HEK293 (cell line): ENCODE data around the gene ZC2HC1C.

Experiments used
- CTCF ChIA-PET: fragments of 350-600 bp; formaldehyde crosslinking; extraction: SDS; loops from one replicate; lab custom pipeline; 2021; ENCODE audit warnings: antibody characterized with exemption; lab: Yijun Ruan, JAX
- POLR2A ChIA-PET: fragments of 300-600 bp; formaldehyde crosslinking; extraction: SDS; loops from one replicate; lab custom pipeline; 2020; ENCODE audit warnings: antibody characterized with exemption, inconsistent platforms; lab: Yijun Ruan, JAX
- H3K27ac ChIP-seq: fragments of 200-500 bp; sonication (Bioruptor generic); 2 replicates; pipeline ENCODE4 v1.5.1; 2014; ENCODE audit warnings: low read depth, low read length, control low read depth, inconsistent platforms; ENCODE audit errors: extremely low read depth
- H3K36me3 ChIP-seq, 2 experiments: fragments of 200-500 bp in 1 of 2; sonication (Bioruptor generic) in 1 of 2; 1 replicate in 1 of 2; 2 replicates in 1 of 2; pipeline ENCODE4 v1.5.1; 2014 to 2017; ENCODE audit warnings: inconsistent platforms in 2 of 2, low read length in 2 of 2; ENCODE audit not compliant: control insufficient read depth in 2 of 2, insufficient read depth in 1 of 2
- H3K4me1 ChIP-seq: fragments of 200-500 bp; sonication (Bioruptor generic); 2 replicates; pipeline ENCODE4 v1.5.1; 2014; ENCODE audit warnings: mild to moderate bottlenecking, low read length, inconsistent platforms; ENCODE audit not compliant: control insufficient read depth, insufficient read depth
- H3K4me3 ChIP-seq: 2 replicates; pipeline ENCODE4 v1.5.1; 2011; ENCODE audit warnings: low read depth, mild to moderate bottlenecking, control low read depth, low read length, moderate library complexity
- H3K9me3 ChIP-seq: fragments of 200-500 bp; sonication (Bioruptor generic); 2 replicates; pipeline ENCODE4 v1.5.1; 2014; ENCODE audit warnings: low read depth, low read length, inconsistent platforms; ENCODE audit not compliant: control insufficient read depth, insufficient read depth
- PBX3 ChIP-seq: sonication (generic); formaldehyde crosslinking; IDR thresholded peaks from 2 replicates; pipeline ENCODE4 v1.8.1; 2022; ENCODE audit warnings: mild to moderate bottlenecking, moderate library complexity, missing genetic modification reagents
- PRDM10 ChIP-seq: fragments of 450-650 bp; formaldehyde crosslinking; IDR thresholded peaks from 2 replicates; pipeline ENCODE4 v1.5.1; 2016; ENCODE audit warnings: missing biosample characterization, missing genetic modification characterization
- TRIM28 ChIP-seq: IDR thresholded peaks from 2 replicates; pipeline ENCODE4 v1.6.1; 2011; ENCODE audit warnings: low read length, control low read depth, borderline replicate concordance
- ZBTB1 ChIP-seq: fragments of 450-650 bp; formaldehyde crosslinking; IDR thresholded peaks from 2 replicates; pipeline ENCODE4 v1.5.1; 2016; ENCODE audit warnings: missing biosample characterization, missing genetic modification characterization
- ZNF266 ChIP-seq: fragments of 450-650 bp; formaldehyde crosslinking; IDR thresholded peaks from 2 replicates; pipeline ENCODE4 v1.5.1; 2016; ENCODE audit warnings: missing biosample characterization, missing genetic modification characterization, low read depth
- ZNF280C ChIP-seq: fragments of 450-650 bp; formaldehyde crosslinking; IDR thresholded peaks from 2 replicates; pipeline ENCODE4 v1.5.1; 2016; ENCODE audit warnings: missing biosample characterization, missing genetic modification characterization
- ZNF280D ChIP-seq: fragments of 450-650 bp; formaldehyde crosslinking; IDR thresholded peaks from 2 replicates; pipeline ENCODE4 v1.5.1; 2016; ENCODE audit warnings: missing biosample characterization, missing genetic modification characterization
- ZNF658 ChIP-seq: fragments of 450-650 bp; formaldehyde crosslinking; IDR thresholded peaks from 2 replicates; pipeline ENCODE4; 2016; ENCODE audit warnings: missing biosample characterization, missing genetic modification characterization
- ZNF768 ChIP-seq: fragments of 450-650 bp; formaldehyde crosslinking; IDR thresholded peaks from 2 replicates; pipeline ENCODE4 v1.5.1; 2018; ENCODE audit warnings: missing biosample characterization, mild to moderate bottlenecking, missing genetic modification characterization
- ZSCAN30 ChIP-seq: fragments of 450-650 bp; IDR thresholded peaks from 2 replicates; pipeline ENCODE4 v1.5.1; 2018; ENCODE audit warnings: missing biosample characterization, mild to moderate bottlenecking, missing genetic modification characterization, moderate library complexity

ZC2HC1C gene

GRCh38 chr14:75113932-75114539 is 44.6 kb downstream of the ZC2HC1C start:
- Histone ChIP-seq H3K27ac (no peak overlapping the region), H3K9me3 (no peaks in the 10 kb centered on the region), H3K4me3 (no peak overlapping the region), H3K36me3 (peaks cover 81 to 100% of the 10 kb centered on the region in 2 experiments), H3K4me1 (no peaks in the 10 kb centered on the region)
- TF ChIP-seq ZNF266 (no peak), ZNF280C (no peak), ZBTB1 (tag by site-specific recombination) (no peak)
- ChIA-PET CTCF (interaction anchor here (0.6 kb wide), 1 partner anchor 145 kb away, joined by 3 read pairs; no protein-coding TSS in a partner anchor), POLR2A (no interaction called here)

GRCh38 chr14:75119056-75119455 is 49.6 kb downstream of the ZC2HC1C start:
- TF ChIP-seq PRDM10 (no peak), ZNF280D (tag by site-specific recombination) (no peak), PBX3 (CRISPR knock-in tag) (no peak), ZNF768 (no peak), TRIM28 (no peak), ZSCAN30 (tag by site-specific recombination) (no peak), ZNF658 (tag by site-specific recombination) (no peak)
- Histone ChIP-seq H3K4me1 (no peaks in the 10 kb centered on the region), H3K36me3 (peaks cover 55 to 80% of the 10 kb centered on the region in 2 experiments), H3K9me3 (no peaks in the 10 kb centered on the region), H3K4me3 (no peak overlapping the region), H3K27ac (no peak overlapping the region)
- CTCF ChIA-PET, result interaction anchor here (0.6 kb wide), 2 partner anchors 20 to 232 kb away, joined by 3 read pairs; no protein-coding TSS in a partner anchor
- POLR2A ChIA-PET, result no interaction called here
